CD4-positive, alpha-beta memory T cell (primary cell): Measurements from ENCODE around the gene OR7C2. TPM values are rescaled to one million over a fixed set of nuclear protein-coding genes. Genes with fewer than 3 reads are reported as not detected.
A peak's percentile ranks its signal among the peaks of the same experiment; 100 is the strongest.

Source experiments
- CTCF ChIA-PET: fragments of 350-600 bp; sonication (Branson Sonifier 250); formaldehyde crosslinking; loops from one replicate; lab custom pipeline; 2021; ENCODE audit warnings: inconsistent platforms; ENCODE audit not compliant: partially characterized antibody; lab: Charles Lee
- POLR2A ChIA-PET: fragments of 350-600 bp; sonication (Branson Sonifier 250); formaldehyde crosslinking; loops from one replicate; lab custom pipeline; 2021; ENCODE audit not compliant: partially characterized antibody; lab: Charles Lee
- DNase-seq, 5 donors: peaks; one replicate each; pipeline versions ENCODE4 v3.0.0 to v3.0.0-alpha.2; 2020 to 2022; ENCODE audit warnings: mixed read lengths in 1 of 5
- H3K27ac ChIP-seq: one replicate; pipeline ENCODE4 v1.7.0; 2013; ENCODE audit warnings: low read depth, low read length
- H3K27me3 ChIP-seq: 2 replicates; pipeline ENCODE4 v1.7.0; 2013; ENCODE audit warnings: mild to moderate bottlenecking, low read length, moderate library complexity; ENCODE audit not compliant: insufficient read depth
- H3K36me3 ChIP-seq: 2 replicates; pipeline ENCODE4 v1.7.0; 2013; ENCODE audit warnings: mild to moderate bottlenecking, low read length, moderate library complexity; ENCODE audit not compliant: insufficient read depth
- H3K4me1 ChIP-seq: 2 replicates; pipeline ENCODE4 v1.7.0; 2013; ENCODE audit warnings: mild to moderate bottlenecking, low read length, moderate library complexity; ENCODE audit not compliant: insufficient read depth
- H3K4me3 ChIP-seq, 2 donors: one replicate each; pipeline ENCODE4 v1.7.0; 2013; ENCODE audit warnings: low read length in 2 of 2, mild to moderate bottlenecking in 1 of 2
- H3K9me3 ChIP-seq, 2 donors: one replicate each; pipeline ENCODE4 v1.7.0; 2013; ENCODE audit warnings: low read length in 2 of 2, control low read depth in 1 of 2; ENCODE audit not compliant: control insufficient read depth in 1 of 2
- H3K27ac Mint-ChIP-seq, 7 donors: one replicate each; pipeline ENCODE4 v1.8.0; 2020 to 2021; ENCODE audit warnings: mixed read lengths in 7 of 7, mild to moderate bottlenecking in 6 of 7, inconsistent platforms in 3 of 7, moderate library complexity in 3 of 7
- H3K27me3 Mint-ChIP-seq, 2 donors: one replicate each; pipeline ENCODE4 v1.8.0; 2020 to 2021; ENCODE audit warnings: mixed read lengths in 2 of 2
- H3K36me3 Mint-ChIP-seq, 2 donors: one replicate each; pipeline ENCODE4 v1.8.0; 2020 to 2021; ENCODE audit warnings: mixed read lengths in 2 of 2, inconsistent platforms in 1 of 2, mild to moderate bottlenecking in 1 of 2
- H3K4me1 Mint-ChIP-seq, 4 donors: one replicate each; pipeline ENCODE4 v1.8.0; 2020 to 2021; ENCODE audit warnings: mixed read lengths in 4 of 4, mild to moderate bottlenecking in 1 of 4
- H3K4me3 Mint-ChIP-seq, 8 donors: one replicate each; pipeline ENCODE4 v1.8.0; 2020 to 2021; ENCODE audit warnings: mixed read lengths in 8 of 8, mild to moderate bottlenecking in 7 of 8, moderate library complexity in 6 of 8, inconsistent platforms in 3 of 8
- H3K9me3 Mint-ChIP-seq, 8 donors: one replicate each; pipeline ENCODE4 v1.8.0; 2020 to 2021; ENCODE audit warnings: mixed read lengths in 8 of 8, mild to moderate bottlenecking in 5 of 8, inconsistent platforms in 3 of 8, moderate library complexity in 1 of 8
- intact Hi-C: fragments of 100-400 bp; cut with micrococcal nuclease; formaldehyde crosslinking; loops from one replicate; pipeline ENCODE4 v1.15.1; 2023
- polyA plus RNA-seq, 2 donors: library from polyadenylated mRNA; unstranded; fragments of 300-500 nt; fragmentation: Illumina TruSeq; gene quantifications; one replicate each; pipeline ENCODE4 v1.2.3, GENCODE V29; 2021
- total RNA-seq, 2 experiments: library from RNA; stranded (reverse); gene quantifications; one replicate each; pipeline ENCODE4 v1.2.3, GENCODE V29; 2021

Gene OR7C2
- total and polyA plus RNA-seq, 4 experiments from 2014 or later = not detected

DNA sequence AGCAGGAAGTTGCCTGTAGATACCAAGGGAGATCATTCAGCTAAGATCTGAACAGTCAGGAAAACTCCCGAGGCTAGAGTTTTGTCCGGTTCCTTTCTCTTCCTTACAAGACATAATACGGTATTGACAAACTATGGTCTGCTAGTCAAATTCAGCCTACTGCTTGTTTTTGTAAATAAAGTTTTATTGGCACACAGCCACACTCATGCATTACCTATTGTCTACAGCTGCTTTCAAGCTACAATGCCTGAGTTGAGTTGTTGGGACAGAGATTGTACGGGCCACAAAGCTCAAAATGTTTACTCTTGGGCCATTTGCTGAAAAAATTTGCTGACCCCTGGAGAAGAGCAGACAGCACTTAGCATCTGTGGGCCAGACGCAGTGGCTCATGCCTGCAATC lies 35.8 kb downstream of the OR7C2 start:
- H3K4me3 Mint-ChIP-seq = no peak overlapping the region
- Histone ChIP-seq H3K4me1 (no peaks in the 10 kb centered on the region), H3K4me3 (no peak overlapping the region), H3K36me3 (no peaks in the 10 kb centered on the region), H3K27me3 (peaks cover 22% of the 10 kb centered on the region), H3K27ac (no peak overlapping the region), H3K9me3 (no peaks in the 10 kb centered on the region)
- ChIA-PET POLR2A (no interaction called here), CTCF (no interaction called here)
- peaks cover 34 to 49% of the 10 kb centered on the region in 2 donors for H3K27me3 Mint-ChIP-seq
- no peaks in the 10 kb centered on the region for H3K36me3 Mint-ChIP-seq
- no peaks in the 10 kb centered on the region for H3K9me3 Mint-ChIP-seq
- DNase-seq = no peak
- H3K4me1 Mint-ChIP-seq = peaks cover 3 to 11% (median 7%) of the 10 kb centered on the region in 4 donors
- no peak overlapping the region for H3K27ac Mint-ChIP-seq
- intact Hi-C loops = no loop called here

- Mint-ChIP-seq H3K4me1 (peaks cover 3 to 11% (median 7%) of the 10 kb centered on the region in 4 donors), H3K27ac (no peak overlapping the region), H3K36me3 (no peaks in the 10 kb centered on the region), H3K27me3 (peaks cover 33 to 48% of the 10 kb centered on the region in 2 donors), H3K4me3 (no peak overlapping the region), H3K9me3 (no peaks in the 10 kb centered on the region)
- Histone ChIP-seq H3K36me3 (no peaks in the 10 kb centered on the region), H3K27ac (no peak overlapping the region), H3K4me1 (no peaks in the 10 kb centered on the region), H3K9me3 (no peaks in the 10 kb centered on the region), H3K27me3 (peaks cover 22% of the 10 kb centered on the region), H3K4me3 (no peak overlapping the region)
- intact Hi-C loops = no loop called here
- DNase-seq = no peak
- ChIA-PET POLR2A (no interaction called here), CTCF (no interaction called here)
These were observed 37.0 kb downstream of the OR7C2 start for GRCh38 chr19:14978161-14978776.

DNA sequence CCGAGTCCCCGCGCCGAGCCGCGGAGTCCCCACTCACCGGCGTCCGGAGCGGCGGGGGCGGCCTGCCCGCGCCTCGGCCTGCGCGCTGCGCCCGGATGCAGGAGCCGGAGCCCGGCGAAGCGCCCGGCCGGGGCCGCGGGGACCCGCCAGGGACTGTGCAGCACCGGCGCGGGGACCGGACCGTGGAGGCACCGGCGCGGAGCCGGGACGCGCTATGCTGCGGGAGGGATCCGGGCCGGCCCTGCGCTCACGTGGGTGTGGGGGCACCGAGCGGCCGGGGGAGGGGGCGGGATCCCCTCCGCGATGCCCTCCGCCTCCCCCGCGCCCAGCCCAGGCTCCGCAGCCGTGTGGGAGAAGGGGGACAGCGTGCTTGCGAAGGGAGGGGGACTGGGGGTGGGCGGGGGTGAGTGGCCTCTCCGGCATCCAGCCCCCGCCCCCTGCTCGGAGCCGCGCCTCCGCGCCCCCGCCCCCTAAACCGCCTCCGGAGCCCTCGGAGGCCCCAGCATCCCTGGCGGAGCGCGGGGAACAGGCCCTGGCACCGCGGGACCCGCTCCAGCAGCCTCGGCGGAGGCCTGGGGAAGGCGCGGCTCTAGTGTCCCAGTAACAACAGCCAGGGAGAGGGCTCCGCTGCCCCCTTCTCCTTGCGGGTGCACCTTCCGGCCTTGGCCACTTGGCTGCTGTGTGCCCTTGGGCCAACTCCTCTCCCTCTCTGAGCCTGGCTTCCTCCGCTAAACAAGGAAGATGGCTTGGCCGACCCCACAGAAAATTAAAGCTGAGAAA lies 38.4 kb downstream of the OR7C2 start, which contains the start of gene SLC1A6:
Gene SLC1A6, minus strand, starts transcription at position 389 of the 780 bp plus-strand sequence. CDS start 6,954 bp downstream, outside the sequence.
- Mint-ChIP-seq H3K4me3 (peak within 1 kb of the TSS in 2 of 8 donors; percentile 29 to 49), H3K36me3 (no peaks in the 10 kb centered on the region), H3K4me1 (peaks cover 3 to 11% (median 7%) of the 10 kb centered on the region in 4 donors), H3K27ac (no peak within 1 kb of the TSS), H3K9me3 (no peaks in the 10 kb centered on the region), H3K27me3 (peaks cover 34 to 44% of the 10 kb centered on the region in 2 donors)
- intact Hi-C loops = no loop called here
- Histone ChIP-seq H3K27me3 (peaks cover 22% of the 10 kb centered on the region), H3K9me3 (no peaks in the 10 kb centered on the region), H3K4me1 (no peaks in the 10 kb centered on the region), H3K4me3 (no peak within 1 kb of the TSS), H3K36me3 (no peaks in the 10 kb centered on the region), H3K27ac (no peak within 1 kb of the TSS)
- CTCF ChIA-PET = no interaction called here
- POLR2A ChIA-PET = no interaction called here
- no peak for DNase-seq

- Mint-ChIP-seq H3K4me1 (peaks cover 0 to 4% (median 0%) of the 10 kb centered on the region in 4 donors), H3K4me3 (no peak overlapping the region), H3K36me3 (no peaks in the 10 kb centered on the region), H3K27ac (no peak overlapping the region), H3K9me3 (no peaks in the 10 kb centered on the region), H3K27me3 (peaks cover 22 to 27% of the 10 kb centered on the region in 2 donors)
- intact Hi-C loops = no loop called here
- Histone ChIP-seq H3K9me3 (no peaks in the 10 kb centered on the region), H3K27ac (no peak overlapping the region), H3K36me3 (no peaks in the 10 kb centered on the region), H3K4me3 (no peak overlapping the region), H3K4me1 (no peaks in the 10 kb centered on the region), H3K27me3 (peaks cover 2% of the 10 kb centered on the region)
- no peak for DNase-seq
- POLR2A ChIA-PET = no interaction called here
- CTCF ChIA-PET = no interaction called here
These were observed 43.8 kb downstream of the OR7C2 start for GRCh38 chr19:14985133-14985532.

Other genes starting within 250 kb of the OR7C2 start
- under 1 TPM; 0.47 to 0.78 TPM for gene ADGRE2, start 162.9 kb upstream of the OR7C2 start, total RNA-seq
- under 1 TPM in 1 of 2 donors, not detected in 1; 0.26 TPM for gene ADGRE2, start 162.9 kb upstream of the OR7C2 start, polyA plus RNA-seq
- gene OR7A5, start 106.3 kb upstream of the OR7C2 start, total RNA-seq = not detected
- not detected for gene OR7A5, start 106.3 kb upstream of the OR7C2 start, polyA plus RNA-seq
- not detected for gene OR7C1, start 106.3 kb upstream of the OR7C2 start, total RNA-seq
- not detected for gene OR7C1, start 106.3 kb upstream of the OR7C2 start, polyA plus RNA-seq
- not detected for gene OR7A10, start 92.6 kb upstream of the OR7C2 start, total RNA-seq
- gene OR7A10, start 92.6 kb upstream of the OR7C2 start, polyA plus RNA-seq = not detected
- not detected for gene OR7A17, start 55.4 kb upstream of the OR7C2 start, total RNA-seq
- not detected for gene OR7A17, start 55.4 kb upstream of the OR7C2 start, polyA plus RNA-seq
- gene SLC1A6, start 38.4 kb downstream of the OR7C2 start, total RNA-seq = not detected
- gene SLC1A6, start 38.4 kb downstream of the OR7C2 start, polyA plus RNA-seq = not detected
- gene CASP14, start 108.0 kb downstream of the OR7C2 start, total RNA-seq = not detected
- under 1 TPM in 1 of 2 donors, not detected in 1; 0.09 TPM for gene CASP14, start 108.0 kb downstream of the OR7C2 start, polyA plus RNA-seq
- not detected for gene OR1I1, start 140.7 kb downstream of the OR7C2 start, total RNA-seq
- not detected for gene OR1I1, start 140.7 kb downstream of the OR7C2 start, polyA plus RNA-seq
- gene SYDE1, start 165.9 kb downstream of the OR7C2 start, total RNA-seq = not detected
- gene SYDE1, start 165.9 kb downstream of the OR7C2 start, polyA plus RNA-seq = not detected